CD14-positive monocyte (primary cell): ENCODE data around the gene DRC1. TPM values are rescaled to one million over a fixed set of nuclear protein-coding genes. Genes with fewer than 3 reads are reported as not detected.
A peak's percentile ranks its signal among the peaks of the same experiment; 100 is the strongest.

ENCODE experiments used
- DNase-seq, 3 donors: peaks; one replicate each; pipeline ENCODE4 v3.0.0-alpha.2; 2011 to 2022
- H2AFZ ChIP-seq: 2 replicates; pipeline ENCODE4 v1.6.0; 2012; ENCODE audit warnings: mild to moderate bottlenecking, low read depth, low read length, inconsistent platforms; ENCODE audit not compliant: insufficient read depth, poor library complexity, severe bottlenecking
- H3K27ac ChIP-seq, 2 donors: 1 replicate in 1 of 2; 2 replicates in 1 of 2; pipeline ENCODE4 v1.5.1; 2012 to 2013; ENCODE audit warnings: low read length in 2 of 2, control low read depth in 1 of 2, inconsistent platforms in 1 of 2, low read depth in 1 of 2, mild to moderate bottlenecking in 1 of 2
- H3K27me3 ChIP-seq, 2 donors: one replicate each; pipeline versions ENCODE4 v1.6.0 to v1.6.1; 2011 to 2013; ENCODE audit warnings: low read length in 2 of 2; ENCODE audit not compliant: control insufficient read depth in 2 of 2, insufficient read depth in 2 of 2
- H3K36me3 ChIP-seq, 2 donors: replicated peaks in 1 of 2; 1 replicate in 1 of 2; 2 replicates in 1 of 2; pipeline versions ENCODE4 v1.5.1 to v1.6.1; 2012 to 2013; ENCODE audit warnings: low read length in 2 of 2, control low read depth in 1 of 2, inconsistent platforms in 1 of 2, mild to moderate bottlenecking in 1 of 2; ENCODE audit not compliant: insufficient read depth in 2 of 2, control insufficient read depth in 1 of 2
- H3K4me1 ChIP-seq, 2 donors: 1 replicate in 1 of 2; 2 replicates in 1 of 2; pipeline versions ENCODE4 v1.5.1 to v1.6.1; 2012 to 2013; ENCODE audit warnings: low read length in 2 of 2, control low read depth in 1 of 2, inconsistent platforms in 1 of 2, mild to moderate bottlenecking in 1 of 2, moderate library complexity in 1 of 2; ENCODE audit not compliant: insufficient read depth in 2 of 2, control insufficient read depth in 1 of 2
- H3K4me2 ChIP-seq: replicated peaks from 2 replicates; pipeline ENCODE3; 2012; ENCODE audit warnings: low read length, moderate library complexity, mild to moderate bottlenecking; ENCODE audit not compliant: poor library complexity, severe bottlenecking; ENCODE audit errors: extremely low read depth
- H3K4me3 ChIP-seq, 3 experiments: fragments of 200-600 bp in 1 of 3; sonication (generic) in 1 of 3; replicated peaks in 1 of 3; 1 replicate in 2 of 3; 2 replicates in 1 of 3; pipeline ENCODE4 v1.5.1; 2011 to 2013; ENCODE audit warnings: low read length in 3 of 3, mild to moderate bottlenecking in 3 of 3, control low read depth in 2 of 3, low read depth in 2 of 3, inconsistent platforms in 1 of 3, moderate library complexity in 1 of 3
- H3K79me2 ChIP-seq: 2 replicates; pipeline ENCODE4 v1.6.0; 2012; ENCODE audit warnings: mild to moderate bottlenecking, control low read depth, inconsistent platforms, low read length, moderate library complexity; ENCODE audit not compliant: insufficient read depth
- H3K9ac ChIP-seq: 2 replicates; pipeline ENCODE4 v1.6.0; 2017; ENCODE audit warnings: low read length, mild to moderate bottlenecking; ENCODE audit not compliant: insufficient read depth, poor library complexity, severe bottlenecking
- H3K9me3 ChIP-seq, 2 donors: replicated peaks in 1 of 2; 1 replicate in 1 of 2; 2 replicates in 1 of 2; pipeline versions ENCODE4 v1.5.1 to v1.6.1; 2012 to 2013; ENCODE audit warnings: low read length in 2 of 2, control low read depth in 1 of 2; ENCODE audit not compliant: control insufficient read depth in 1 of 2, insufficient read depth in 1 of 2
- H4K20me1 ChIP-seq: 2 replicates; pipeline ENCODE4 v1.6.0; 2012; ENCODE audit warnings: mild to moderate bottlenecking, low read length, control low read depth, moderate library complexity; ENCODE audit not compliant: insufficient read depth
- H3K27ac Mint-ChIP-seq, 7 donors: one replicate each; pipeline ENCODE4 v1.8.0; 2020; ENCODE audit warnings: mild to moderate bottlenecking in 7 of 7, mixed read lengths in 7 of 7, moderate library complexity in 6 of 7, inconsistent platforms in 2 of 7
- H3K27me3 Mint-ChIP-seq, 3 donors: one replicate each; pipeline ENCODE4 v1.8.0; 2021 to 2022; ENCODE audit warnings: low read depth in 3 of 3, mild to moderate bottlenecking in 3 of 3, mixed read lengths in 3 of 3, moderate library complexity in 3 of 3, inconsistent platforms in 1 of 3
- H3K36me3 Mint-ChIP-seq, 2 donors: one replicate each; pipeline ENCODE4 v1.8.0; 2020; ENCODE audit warnings: mixed read lengths in 2 of 2, inconsistent platforms in 1 of 2, mild to moderate bottlenecking in 1 of 2
- H3K4me1 Mint-ChIP-seq: one replicate; pipeline ENCODE4 v1.8.0; 2020; ENCODE audit warnings: mild to moderate bottlenecking, mixed read lengths
- H3K4me3 Mint-ChIP-seq, 2 donors: one replicate each; pipeline ENCODE4 v1.8.0; 2020; ENCODE audit warnings: mild to moderate bottlenecking in 2 of 2, mixed read lengths in 2 of 2, moderate library complexity in 1 of 2
- H3K9me3 Mint-ChIP-seq, 7 donors: one replicate each; pipeline ENCODE4 v1.8.0; 2020 to 2022; ENCODE audit warnings: mixed read lengths in 7 of 7, mild to moderate bottlenecking in 6 of 7, moderate library complexity in 6 of 7, inconsistent platforms in 2 of 7
- WGBS: methylation state at CpG from one replicate; pipeline ENCODE4 v1.1.5; 2013; ENCODE audit warnings: missing lambda C conversion rate; ENCODE audit not compliant: insufficient coverage; 5-methylcytosine and 5-hydroxymethylcytosine counted together
- intact Hi-C, 2 donors: fragments of 100-400 bp; cut with micrococcal nuclease; formaldehyde crosslinking; loops; one replicate each; pipeline versions ENCODE4 v1.15.0 to v1.15.1; 2023
- polyA plus RNA-seq, 3 donors: library from polyadenylated mRNA; depleted of rRNA in 1 of 3; unstranded in 2 of 3; stranded (reverse) in 1 of 3; fragments of 300-500 nt in 2 of 3; fragments of >200 nt in 1 of 3; fragmentation: Illumina TruSeq in 2 of 3; gene quantifications; 1 replicate in 2 of 3; 2 replicates in 1 of 3; pipeline ENCODE4 v1.2.3, GENCODE V29; 2012 to 2021
- TF ChIP-seq, protein P1 (sequence below): fragments of 200-600 bp; IDR thresholded peaks from one replicate; pipeline ENCODE4 v1.8.0; 2022; ENCODE audit warnings: antibody characterized with exemption, mild to moderate bottlenecking

Gene DRC1
- polyA plus RNA-seq, 3 donors: not detected

DNA sequence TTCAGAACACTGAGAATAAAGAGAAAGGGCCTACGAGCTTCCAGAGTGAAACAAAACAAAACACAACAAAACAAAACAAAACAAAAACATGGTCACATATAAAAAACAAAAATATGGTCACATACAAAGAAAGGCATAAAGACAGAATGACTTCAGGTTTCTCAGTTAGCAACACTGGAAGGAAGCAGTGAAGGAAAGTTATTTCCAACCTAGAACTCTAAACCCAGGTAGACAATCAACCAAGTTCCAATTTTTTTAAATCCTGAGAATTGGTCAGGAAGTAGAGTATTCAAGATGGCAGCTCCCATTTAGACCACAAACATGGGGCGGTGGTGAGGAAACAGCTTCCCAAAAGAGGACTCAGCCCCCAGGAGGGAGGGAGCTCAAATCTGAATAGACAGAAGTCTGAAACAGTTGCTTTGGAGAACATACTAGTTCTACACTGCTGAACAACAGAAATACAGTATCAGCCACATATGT, 9.1 kb downstream of the DRC1 start:
- H3K4me3 ChIP-seq: no peak overlapping the region
- H3K9ac ChIP-seq: no peak overlapping the region
- no peaks in the 10 kb centered on the region for H3K9me3 Mint-ChIP-seq
- H3K36me3 Mint-ChIP-seq: no peaks in the 10 kb centered on the region
- no peaks in the 10 kb centered on the region for H3K79me2 ChIP-seq
- peaks cover 19% of the 10 kb centered on the region for H3K4me1 Mint-ChIP-seq
- H3K4me1 ChIP-seq: peaks cover 9 to 17% of the 10 kb centered on the region in 2 donors
- H2AFZ ChIP-seq: peak overlapping the region; percentile 77
- H3K4me2 ChIP-seq: no peak overlapping the region
- TF ChIP-seq, protein P1, sequence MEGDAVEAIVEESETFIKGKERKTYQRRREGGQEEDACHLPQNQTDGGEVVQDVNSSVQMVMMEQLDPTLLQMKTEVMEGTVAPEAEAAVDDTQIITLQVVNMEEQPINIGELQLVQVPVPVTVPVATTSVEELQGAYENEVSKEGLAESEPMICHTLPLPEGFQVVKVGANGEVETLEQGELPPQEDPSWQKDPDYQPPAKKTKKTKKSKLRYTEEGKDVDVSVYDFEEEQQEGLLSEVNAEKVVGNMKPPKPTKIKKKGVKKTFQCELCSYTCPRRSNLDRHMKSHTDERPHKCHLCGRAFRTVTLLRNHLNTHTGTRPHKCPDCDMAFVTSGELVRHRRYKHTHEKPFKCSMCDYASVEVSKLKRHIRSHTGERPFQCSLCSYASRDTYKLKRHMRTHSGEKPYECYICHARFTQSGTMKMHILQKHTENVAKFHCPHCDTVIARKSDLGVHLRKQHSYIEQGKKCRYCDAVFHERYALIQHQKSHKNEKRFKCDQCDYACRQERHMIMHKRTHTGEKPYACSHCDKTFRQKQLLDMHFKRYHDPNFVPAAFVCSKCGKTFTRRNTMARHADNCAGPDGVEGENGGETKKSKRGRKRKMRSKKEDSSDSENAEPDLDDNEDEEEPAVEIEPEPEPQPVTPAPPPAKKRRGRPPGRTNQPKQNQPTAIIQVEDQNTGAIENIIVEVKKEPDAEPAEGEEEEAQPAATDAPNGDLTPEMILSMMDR: no peak
- intact Hi-C loops: no loop called here
- no peak overlapping the region for H3K4me3 Mint-ChIP-seq
- no peak overlapping the region for H3K27ac ChIP-seq
- DNase-seq: no peak
- WGBS: no CpG with 5 or more reads among the region's 2 CpGs
- H3K27ac Mint-ChIP-seq: peak overlapping the region in 1 of 7 donors; percentile 26
- H3K27me3 ChIP-seq: no peaks in the 10 kb centered on the region
- H4K20me1 ChIP-seq: no peaks in the 10 kb centered on the region
- H3K36me3 ChIP-seq: no peaks in the 10 kb centered on the region
- peaks cover 2 to 8% (median 3%) of the 10 kb centered on the region in 3 donors for H3K27me3 Mint-ChIP-seq
- no peaks in the 10 kb centered on the region for H3K9me3 ChIP-seq

DNA sequence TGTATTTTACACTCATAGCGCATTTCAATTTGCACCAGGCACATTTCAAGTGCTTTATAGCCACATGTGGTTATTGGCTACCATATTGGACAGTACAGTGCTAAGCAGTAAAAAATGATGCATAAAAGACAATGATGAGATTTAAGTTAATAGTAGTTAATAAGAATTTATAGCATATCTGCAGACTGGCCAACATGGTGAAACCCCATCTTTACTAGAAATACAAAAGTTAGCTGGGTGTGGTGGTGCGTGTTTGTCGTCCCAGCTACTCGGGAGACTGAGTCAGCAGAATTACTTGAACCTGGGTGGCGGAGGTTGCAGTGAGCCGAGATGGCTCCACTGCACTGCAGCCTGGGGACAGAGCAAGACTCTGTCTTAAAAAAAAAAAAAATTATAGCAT, 9.7 kb downstream of the DRC1 start:
- WGBS: no CpG with 5 or more reads among the region's 6 CpGs
- peak overlapping the region in 4 of 7 donors; percentile 81 to 92 (median 88) for H3K27ac Mint-ChIP-seq
- H3K36me3 ChIP-seq: no peaks in the 10 kb centered on the region
- no peak for DNase-seq
- H3K27ac ChIP-seq: peak overlapping the region in 1 of 2 donors; percentile 83
- H3K4me1 Mint-ChIP-seq: peaks cover 19% of the 10 kb centered on the region
- peak overlapping the region; percentile 80 for H2AFZ ChIP-seq
- peak overlapping the region; percentile 69 for H3K4me2 ChIP-seq
- no peaks in the 10 kb centered on the region for H3K9me3 ChIP-seq
- no peak overlapping the region for H3K9ac ChIP-seq
- no peaks in the 10 kb centered on the region for H3K36me3 Mint-ChIP-seq
- H3K79me2 ChIP-seq: no peaks in the 10 kb centered on the region
- TF ChIP-seq, protein P1: no peak
- H3K4me1 ChIP-seq: peaks cover 9 to 17% of the 10 kb centered on the region in 2 donors
- no peaks in the 10 kb centered on the region for H4K20me1 ChIP-seq
- intact Hi-C loops: no loop called here
- no peaks in the 10 kb centered on the region for H3K27me3 ChIP-seq
- H3K9me3 Mint-ChIP-seq: no peaks in the 10 kb centered on the region
- H3K27me3 Mint-ChIP-seq: peaks cover 2 to 8% (median 3%) of the 10 kb centered on the region in 3 donors
- peak overlapping the region in 1 of 3 experiments; percentile 75 for H3K4me3 ChIP-seq
- H3K4me3 Mint-ChIP-seq: peak overlapping the region; percentile 73 to 88
